ENCODE data around the gene GABPB2. TPM values are rescaled to one million over a fixed set of nuclear protein-coding genes. Genes with fewer than 3 reads are reported as not detected.
A peak's percentile ranks its signal among the peaks of the same experiment; 100 is the strongest.

The GABPB2 gene
- total RNA-seq (2014; rRNA removed; shearing (Covaris generic); ENCODE audit: low replicate concordance): 7.7 and 9.2 TPM in 2 replicates

- peak; percentile 93 for DNase-seq (ENCODE audit: low read depth)
- in situ Hi-C loops (cut with HindIII; ENCODE audit: low pct_unique_long_range_greater_than_20kb, low sequenced_read_pairs): no loop called here
Measured at GRCh38 chr1:151070474-151071276, at the start of gene GABPB2. Gene GABPB2 (plus strand): TSS chr1:151070761. CDS start chr1:151088190, 17,429 bp downstream.

DNA sequence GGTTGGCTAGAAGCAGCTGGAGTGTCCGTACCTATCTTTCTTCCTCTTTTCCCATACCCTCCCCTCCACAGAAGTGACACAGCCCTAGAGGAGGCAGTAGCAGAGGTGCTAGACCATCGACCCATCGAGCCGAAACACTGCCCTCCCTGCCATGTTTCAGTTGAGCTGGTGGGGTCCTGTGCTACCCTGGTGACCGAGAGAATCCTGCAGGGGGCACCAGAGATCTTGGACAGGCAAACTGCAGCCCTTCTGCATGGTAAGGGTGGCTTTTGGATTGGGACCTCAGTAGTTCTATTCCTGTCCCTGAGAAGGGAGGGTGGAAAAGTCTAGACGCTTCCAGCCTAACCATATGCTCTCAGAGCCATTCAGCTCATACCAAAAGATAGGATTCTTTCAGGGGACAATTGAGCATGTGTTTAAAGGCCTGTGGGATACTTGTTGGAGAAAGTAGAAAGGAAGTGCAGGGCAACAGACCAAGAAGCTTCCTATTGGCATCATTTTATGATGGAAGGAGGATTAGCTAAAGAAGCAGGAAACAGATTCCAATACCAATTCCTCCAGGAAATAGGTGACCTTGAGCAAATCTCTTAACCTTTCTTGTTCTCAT is 45.9 kb upstream of the GABPB2 start:
- peak; percentile 60 for DNase-seq (ENCODE audit: low read depth)

DNA sequence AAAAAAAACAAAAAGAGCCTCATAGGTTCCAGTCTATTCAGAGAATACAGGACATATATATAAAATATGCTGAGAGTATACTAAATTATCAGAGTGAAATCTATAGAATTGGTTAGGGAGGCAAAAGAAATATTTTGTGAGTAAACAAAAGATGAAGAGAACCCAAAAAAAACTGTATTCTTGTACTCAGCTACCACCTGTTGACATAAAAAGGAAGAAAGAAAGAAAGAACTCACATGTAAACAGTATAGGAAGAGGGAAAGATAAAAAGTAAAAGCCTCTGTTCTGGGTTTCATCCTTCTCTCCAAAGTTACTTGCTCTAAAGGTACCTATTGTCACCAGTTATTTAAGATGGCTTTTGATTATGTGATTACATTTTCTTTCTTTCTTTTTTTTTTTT is 44.1 kb upstream of the GABPB2 start:
- in situ Hi-C loops (cut with HindIII; ENCODE audit: low pct_unique_long_range_greater_than_20kb, low sequenced_read_pairs): no loop called here
- DNase-seq (ENCODE audit: low read depth): no peak

More for the DNA sequence above, 45.9 kb upstream of the GABPB2 start:
- in situ Hi-C loops (cut with HindIII; ENCODE audit: low pct_unique_long_range_greater_than_20kb, low sequenced_read_pairs): no loop called here

GRCh38 chr1:151032164-151032563 is 38.4 kb upstream of the GABPB2 start:
- in situ Hi-C loops (cut with HindIII; ENCODE audit: low pct_unique_long_range_greater_than_20kb, low sequenced_read_pairs): no loop called here

GRCh38 chr1:151035167-151035566 is 35.4 kb upstream of the GABPB2 start:
- in situ Hi-C loops (cut with HindIII; ENCODE audit: low pct_unique_long_range_greater_than_20kb, low sequenced_read_pairs): no loop called here
- no peak for DNase-seq (ENCODE audit: low read depth)

More at GRCh38 chr1:151032164-151032563, 38.4 kb upstream of the GABPB2 start:
- no peak for DNase-seq (ENCODE audit: low read depth)

DNA sequence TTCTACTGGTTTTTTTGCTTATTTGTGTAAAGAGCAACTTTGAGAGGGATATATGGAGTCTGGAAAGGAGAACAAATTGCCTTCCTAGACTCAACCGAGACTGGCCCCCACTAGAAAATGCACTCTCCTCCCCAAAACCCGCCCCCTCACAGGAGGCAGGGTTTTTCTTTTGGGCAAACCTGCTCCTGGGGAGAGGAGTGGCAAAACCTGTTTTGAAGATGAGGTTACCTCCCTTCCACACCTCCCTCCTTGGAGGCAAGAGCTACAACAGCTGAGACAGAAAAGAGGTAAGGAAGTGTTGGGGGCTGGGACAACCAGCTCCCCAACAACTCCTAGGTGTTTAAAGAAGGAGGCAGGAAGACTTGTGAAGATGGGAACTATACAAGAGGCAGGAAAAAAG is 34.2 kb upstream of the GABPB2 start, which contains the start of gene BNIPL:
Gene BNIPL, plus strand, starts transcription at position 231 of the 400 bp plus-strand sequence. Its CDS starts 140 bp downstream, at position 371.
- DNase-seq (ENCODE audit: low read depth): no peak
- in situ Hi-C loops (cut with HindIII; ENCODE audit: low pct_unique_long_range_greater_than_20kb, low sequenced_read_pairs): no loop called here

DNA sequence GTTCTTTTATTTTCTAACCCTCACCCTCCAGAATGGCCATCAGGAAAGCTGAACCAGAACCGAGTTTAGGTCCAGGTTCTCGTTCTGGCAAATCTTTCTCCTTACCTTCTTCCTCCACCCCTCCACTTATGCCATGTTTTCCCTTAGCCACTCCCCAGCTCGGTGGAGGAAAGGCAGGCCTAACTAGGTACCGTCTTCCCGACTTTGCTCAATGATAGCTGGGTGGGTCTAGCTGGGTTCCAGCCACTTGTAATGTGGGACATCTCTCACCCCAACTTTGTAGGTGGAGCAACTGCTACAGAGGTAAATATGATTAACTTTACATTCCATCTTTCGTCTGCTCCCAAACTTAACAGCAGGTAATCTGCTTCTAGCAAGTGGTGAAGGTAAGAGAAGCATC is 33.5 kb upstream of the GABPB2 start:
- DNase-seq (ENCODE audit: low read depth): no peak
- in situ Hi-C loops (cut with HindIII; ENCODE audit: low pct_unique_long_range_greater_than_20kb, low sequenced_read_pairs): no loop called here

GRCh38 chr1:151039521-151039920 is 31.0 kb upstream of the GABPB2 start:
- DNase-seq (ENCODE audit: low read depth): no peak
- in situ Hi-C loops (cut with HindIII; ENCODE audit: low pct_unique_long_range_greater_than_20kb, low sequenced_read_pairs): no loop called here

- no peak for DNase-seq (ENCODE audit: low read depth)
- in situ Hi-C loops (cut with HindIII; ENCODE audit: low pct_unique_long_range_greater_than_20kb, low sequenced_read_pairs): no loop called here
Measured at GRCh38 chr1:151043163-151043562, 27.4 kb upstream of the GABPB2 start.

GRCh38 chr1:151047591-151047924 is 23.0 kb upstream of the GABPB2 start, which contains the start of gene C1orf56:
Gene C1orf56 (plus strand): TSS chr1:151047751. CDS start chr1:151047848, 97 bp downstream.
- in situ Hi-C loops (cut with HindIII; ENCODE audit: low pct_unique_long_range_greater_than_20kb, low sequenced_read_pairs): no loop called here

GRCh38 chr1:151047925-151048644 is 22.5 kb upstream of the GABPB2 start:
- peak; percentile 62 for DNase-seq (ENCODE audit: low read depth)

More at GRCh38 chr1:151047591-151047924, 23.0 kb upstream of the GABPB2 start, which contains the start of gene C1orf56:
- DNase-seq (ENCODE audit: low read depth): peak; percentile 76

DNA sequence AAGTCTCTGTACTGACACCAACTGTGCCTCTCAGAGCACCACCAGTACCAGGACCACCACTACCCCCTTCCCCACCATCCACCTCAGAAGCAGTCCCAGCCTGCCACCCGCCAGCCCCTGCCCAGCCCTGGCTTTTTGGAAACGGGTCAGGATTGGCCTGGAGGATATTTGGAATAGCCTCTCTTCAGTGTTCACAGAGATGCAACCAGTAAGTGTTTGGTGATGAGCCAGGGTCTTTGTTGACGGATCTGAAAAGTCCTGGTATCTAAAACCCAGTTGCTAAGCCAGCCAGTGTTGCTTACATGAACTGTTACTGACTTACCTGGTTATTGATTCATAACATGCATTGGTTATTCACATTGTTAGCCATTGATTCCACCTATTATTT is 21.9 kb upstream of the GABPB2 start:
- in situ Hi-C loops (cut with HindIII; ENCODE audit: low pct_unique_long_range_greater_than_20kb, low sequenced_read_pairs): no loop called here
- DNase-seq (ENCODE audit: low read depth): no peak

More at GRCh38 chr1:151047925-151048644, 22.5 kb upstream of the GABPB2 start:
- in situ Hi-C loops (cut with HindIII; ENCODE audit: low pct_unique_long_range_greater_than_20kb, low sequenced_read_pairs): no loop called here

GRCh38 chr1:151049458-151049857 is 21.1 kb upstream of the GABPB2 start:
- in situ Hi-C loops (cut with HindIII; ENCODE audit: low pct_unique_long_range_greater_than_20kb, low sequenced_read_pairs): no loop called here
- DNase-seq (ENCODE audit: low read depth): no peak

GRCh38 chr1:151050051-151050688 is 20.4 kb upstream of the GABPB2 start:
- no peak for DNase-seq (ENCODE audit: low read depth)
- in situ Hi-C loops (cut with HindIII; ENCODE audit: low pct_unique_long_range_greater_than_20kb, low sequenced_read_pairs): no loop called here

DNA sequence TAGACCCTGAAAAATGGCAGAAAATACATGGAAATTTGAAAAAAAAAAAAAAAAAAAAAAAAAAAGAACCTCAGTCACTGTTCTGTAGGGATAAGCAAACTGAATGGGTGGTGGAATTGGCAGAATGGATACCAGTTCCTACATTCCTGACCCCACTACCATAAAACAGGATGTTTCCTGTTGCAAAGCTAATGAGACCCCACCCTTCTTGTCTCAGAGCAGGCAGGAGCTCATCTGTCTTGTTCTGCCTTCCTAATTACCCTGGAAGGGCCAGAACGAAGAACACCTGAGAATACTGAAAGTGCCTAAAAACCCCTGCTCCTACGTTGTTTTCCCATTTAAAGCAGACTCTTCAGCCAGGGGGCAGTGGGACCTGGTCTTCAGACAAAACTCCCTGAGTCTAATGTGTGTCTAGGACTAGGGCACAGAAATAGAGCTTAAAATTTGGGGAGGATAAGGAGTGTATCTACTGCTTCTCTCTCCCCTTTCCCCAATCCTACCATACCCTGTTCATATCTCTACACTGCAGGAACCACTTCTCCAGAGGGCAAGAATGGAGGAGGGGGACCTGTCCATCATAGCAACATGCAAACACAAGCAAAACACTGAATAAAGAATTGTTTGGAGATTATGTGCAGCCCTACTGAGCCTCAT is 19.1 kb upstream of the GABPB2 start:
- no peak for DNase-seq (ENCODE audit: low read depth)
- in situ Hi-C loops (cut with HindIII; ENCODE audit: low pct_unique_long_range_greater_than_20kb, low sequenced_read_pairs): no loop called here

- in situ Hi-C loops (cut with HindIII; ENCODE audit: low pct_unique_long_range_greater_than_20kb, low sequenced_read_pairs): no loop called here
- DNase-seq (ENCODE audit: low read depth): no peak
Measured at GRCh38 chr1:151054971-151055547, 15.5 kb upstream of the GABPB2 start.

DNA sequence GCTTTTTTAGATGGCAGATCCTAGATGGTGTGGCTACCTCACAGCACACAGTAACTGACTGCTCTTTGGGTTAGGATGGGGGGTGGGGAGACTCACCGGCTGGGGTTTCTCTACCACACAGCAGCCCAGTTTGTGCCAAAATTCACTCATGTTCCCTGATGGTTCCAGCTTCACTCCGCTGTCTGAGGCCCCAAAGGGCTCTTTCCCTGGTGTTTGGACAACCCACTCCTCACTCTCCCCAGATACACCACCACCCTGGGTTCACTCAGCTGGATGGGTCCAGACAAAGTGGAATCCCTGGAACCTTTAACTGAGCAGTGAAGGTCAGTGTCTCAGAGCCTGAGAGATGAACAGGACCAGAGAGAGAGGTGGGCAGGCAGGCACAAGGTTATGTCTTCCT is 15.0 kb upstream of the GABPB2 start:
- DNase-seq (ENCODE audit: low read depth): no peak
- in situ Hi-C loops (cut with HindIII; ENCODE audit: low pct_unique_long_range_greater_than_20kb, low sequenced_read_pairs): no loop called here

DNA sequence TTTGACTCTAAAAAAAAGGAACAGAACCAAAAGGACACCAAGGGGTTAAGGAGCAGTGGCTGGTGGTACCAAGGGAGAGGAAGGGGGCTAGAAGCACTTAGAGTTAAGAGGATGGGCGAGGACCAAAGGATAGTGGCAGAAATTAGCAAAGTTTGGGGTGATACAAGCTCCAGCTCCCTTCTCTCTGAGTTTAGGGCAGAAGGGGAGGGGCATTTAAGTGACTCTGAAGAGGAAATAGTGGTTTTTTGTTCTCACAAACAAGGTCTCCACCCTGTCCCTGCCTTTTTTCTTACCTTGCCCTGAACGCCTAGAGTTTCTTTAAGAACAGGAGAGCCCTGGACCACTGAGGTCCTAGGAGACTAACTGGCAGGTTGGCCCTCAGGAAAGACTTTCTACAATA is 14.4 kb upstream of the GABPB2 start:
- no peak for DNase-seq (ENCODE audit: low read depth)
- in situ Hi-C loops (cut with HindIII; ENCODE audit: low pct_unique_long_range_greater_than_20kb, low sequenced_read_pairs): no loop called here
